Neural cell (in vitro differentiated cells): Measurements from ENCODE around the gene ARID3C. TPM values are rescaled to one million over a fixed set of nuclear protein-coding genes. Genes with fewer than 3 reads are reported as not detected.

Source experiments
- H2AFZ ChIP-seq: fragments of 200-600, 300-800 bp; sonication (generic), shearing (Covaris generic); 2 replicates; pipeline ENCODE4 v1.6.0; 2014; ENCODE audit warnings: low read depth, mild to moderate bottlenecking, antibody characterized with exemption, low read length, moderate library complexity
- H3F3A ChIP-seq: fragments of 200-600 bp; shearing (Covaris generic); 2 replicates; pipeline ENCODE4 v1.6.1; 2016; ENCODE audit warnings: mild to moderate bottlenecking, moderate library complexity, mixed read lengths, antibody characterized with exemption, low read length; ENCODE audit not compliant: insufficient read depth, poor library complexity, severe bottlenecking
- H3K27ac ChIP-seq: fragments of 200-600, 300-800 bp; sonication (generic), shearing (Covaris generic); 2 replicates; pipeline ENCODE4 v1.5.1; 2014; ENCODE audit warnings: mild to moderate bottlenecking, low read length, moderate library complexity
- H3K27me3 ChIP-seq: fragments of 300-800, 200-600 bp; sonication (generic), shearing (Covaris generic); 2 replicates; pipeline ENCODE4 v1.6.0; 2014; ENCODE audit warnings: mild to moderate bottlenecking, low read depth, low read length, moderate library complexity; ENCODE audit not compliant: insufficient read depth
- H3K36me3 ChIP-seq: fragments of 300-800, 200-600 bp; sonication (generic), shearing (Covaris generic); 2 replicates; pipeline ENCODE4 v1.5.1; 2014; ENCODE audit warnings: mild to moderate bottlenecking, antibody characterized with exemption, low read length, moderate library complexity; ENCODE audit not compliant: insufficient read depth
- H3K4me2 ChIP-seq: fragments of 300-800, 200-600 bp; sonication (generic), shearing (Covaris generic); 2 replicates; pipeline ENCODE4 v1.6.0; 2014; ENCODE audit warnings: mild to moderate bottlenecking, low read length
- H3K4me3 ChIP-seq: fragments of 300-800, 200-600 bp; sonication (generic), shearing (Covaris generic); 2 replicates; pipeline ENCODE4 v1.5.1; 2014; ENCODE audit warnings: mild to moderate bottlenecking, low read length, moderate library complexity
- H3K79me2 ChIP-seq: fragments of 200-600 bp; shearing (Covaris generic); replicated peaks from 2 replicates; pipeline ENCODE4 v1.6.0; 2014; ENCODE audit warnings: mild to moderate bottlenecking, low read length, moderate library complexity; ENCODE audit not compliant: insufficient read depth
- H3K9ac ChIP-seq: fragments of 300-800, 200-600 bp; sonication (generic), shearing (Covaris generic); 2 replicates; pipeline ENCODE4 v1.6.1; 2016; ENCODE audit warnings: mild to moderate bottlenecking, low read length, mixed read lengths
- H3K9me2 ChIP-seq: fragments of 200-600 bp; shearing (Covaris generic); 2 replicates; pipeline ENCODE4 v1.6.1; 2016; ENCODE audit warnings: mild to moderate bottlenecking, low read length, mixed read lengths; ENCODE audit not compliant: insufficient read depth
- H3K9me3 ChIP-seq: fragments of 200-600, 300-800 bp; sonication (generic), shearing (Covaris generic); 2 replicates; pipeline ENCODE4 v1.6.1; 2016; ENCODE audit warnings: mild to moderate bottlenecking, mixed run types, low read length, moderate library complexity, mixed read lengths
- H4K20me1 ChIP-seq: fragments of 200-600 bp; shearing (Covaris generic); 2 replicates; pipeline ENCODE4 v1.6.1; 2016; ENCODE audit warnings: mild to moderate bottlenecking, mixed run types; ENCODE audit not compliant: insufficient read depth
- EP300 ChIP-seq: fragments of 450-650 bp; conservative IDR thresholded peaks from 2 replicates; pipeline ENCODE4 v1.6.1; 2014; ENCODE audit warnings: antibody characterized with exemption, mild to moderate bottlenecking, moderate library complexity; ENCODE audit not compliant: poor library complexity, severe bottlenecking
- EZH2 ChIP-seq: fragments of 200-600, 300-800 bp; shearing (Covaris generic), sonication (generic); IDR thresholded peaks from 2 replicates; pipeline ENCODE4 v1.6.1; 2014; ENCODE audit warnings: antibody characterized with exemption, low read length, borderline replicate concordance, mild to moderate bottlenecking; ENCODE audit not compliant: insufficient read depth, poor library complexity, severe bottlenecking
- MXI1 ChIP-seq: fragments of 450-650 bp; conservative IDR thresholded peaks from 2 replicates; pipeline ENCODE4 v1.6.1; 2014; ENCODE audit warnings: antibody characterized with exemption, mild to moderate bottlenecking; ENCODE audit not compliant: poor library complexity, severe bottlenecking
- POLR2AphosphoS5 ChIP-seq: IDR thresholded peaks from 2 replicates; pipeline ENCODE4 v1.6.1; 2012
- RAD21 ChIP-seq: fragments of 450-650 bp; conservative IDR thresholded peaks from 2 replicates; pipeline ENCODE4 v1.6.1; 2014; ENCODE audit warnings: antibody characterized with exemption, mild to moderate bottlenecking, moderate library complexity
- SMC3 ChIP-seq: fragments of 450-650 bp; conservative IDR thresholded peaks from 2 replicates; pipeline ENCODE4 v1.6.1; 2014; ENCODE audit warnings: antibody characterized with exemption, mild to moderate bottlenecking, moderate library complexity; ENCODE audit not compliant: poor library complexity
- TAF1 ChIP-seq: IDR thresholded peaks from 2 replicates; pipeline ENCODE4 v1.6.1; 2012; ENCODE audit warnings: low read depth
- polyA plus RNA-seq: library from polyadenylated mRNA; depleted of rRNA; stranded (reverse); fragments of >200 nt; gene quantifications from 2 replicates; pipeline ENCODE4 v1.2.3, GENCODE V29; 2014
- TF ChIP-seq, protein P1 (sequence below): fragments of 450-650 bp; IDR thresholded peaks from 2 replicates; pipeline ENCODE4 v1.5.1; 2014; ENCODE audit warnings: antibody characterized with exemption, mild to moderate bottlenecking, moderate library complexity; ENCODE audit not compliant: poor library complexity, severe bottlenecking
- TF ChIP-seq, protein P2 (sequence below): IDR thresholded peaks from 2 replicates; pipeline ENCODE4 v1.6.1; 2012; ENCODE audit warnings: borderline replicate concordance

The ARID3C gene
- polyA plus RNA-seq, 1 donor from 2014 or later: 2.8 TPM

DNA sequence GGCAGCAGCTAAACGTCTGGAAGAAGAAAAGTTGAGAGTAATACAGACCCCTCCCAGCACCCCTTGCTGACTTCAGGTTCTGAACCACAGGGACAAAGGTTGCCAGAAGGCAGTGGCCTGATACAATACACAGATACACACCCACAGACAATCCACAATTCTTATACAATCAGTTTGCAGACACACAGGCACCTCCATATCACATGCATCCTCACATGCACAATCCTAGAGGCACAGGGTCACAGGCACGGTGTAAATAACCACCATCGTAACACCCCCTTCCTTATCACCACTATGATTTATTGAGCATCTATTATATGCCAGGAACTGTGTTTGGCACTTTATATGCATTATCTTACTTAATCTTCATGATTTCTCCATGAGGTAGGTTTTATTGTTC is 47.5 kb downstream of the ARID3C start:
- Histone ChIP-seq H3K27me3 (no peaks in the 10 kb centered on the region), H2AFZ (no peak overlapping the region), H3K79me2 (peaks cover 41% of the 10 kb centered on the region), H3K9ac (no peak overlapping the region), H3F3A (peaks cover 5% of the 10 kb centered on the region), H3K36me3 (no peaks in the 10 kb centered on the region), H3K4me3 (no peak overlapping the region), H3K4me2 (no peak overlapping the region), H3K9me2 (no peaks in the 10 kb centered on the region), H3K9me3 (no peaks in the 10 kb centered on the region), H4K20me1 (peaks cover 3% of the 10 kb centered on the region), H3K27ac (no peak overlapping the region)
- no peak for TF ChIP-seq POLR2AphosphoS5
- TF ChIP-seq, protein P1, sequence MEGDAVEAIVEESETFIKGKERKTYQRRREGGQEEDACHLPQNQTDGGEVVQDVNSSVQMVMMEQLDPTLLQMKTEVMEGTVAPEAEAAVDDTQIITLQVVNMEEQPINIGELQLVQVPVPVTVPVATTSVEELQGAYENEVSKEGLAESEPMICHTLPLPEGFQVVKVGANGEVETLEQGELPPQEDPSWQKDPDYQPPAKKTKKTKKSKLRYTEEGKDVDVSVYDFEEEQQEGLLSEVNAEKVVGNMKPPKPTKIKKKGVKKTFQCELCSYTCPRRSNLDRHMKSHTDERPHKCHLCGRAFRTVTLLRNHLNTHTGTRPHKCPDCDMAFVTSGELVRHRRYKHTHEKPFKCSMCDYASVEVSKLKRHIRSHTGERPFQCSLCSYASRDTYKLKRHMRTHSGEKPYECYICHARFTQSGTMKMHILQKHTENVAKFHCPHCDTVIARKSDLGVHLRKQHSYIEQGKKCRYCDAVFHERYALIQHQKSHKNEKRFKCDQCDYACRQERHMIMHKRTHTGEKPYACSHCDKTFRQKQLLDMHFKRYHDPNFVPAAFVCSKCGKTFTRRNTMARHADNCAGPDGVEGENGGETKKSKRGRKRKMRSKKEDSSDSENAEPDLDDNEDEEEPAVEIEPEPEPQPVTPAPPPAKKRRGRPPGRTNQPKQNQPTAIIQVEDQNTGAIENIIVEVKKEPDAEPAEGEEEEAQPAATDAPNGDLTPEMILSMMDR: no peak
- TF ChIP-seq SMC3: no peak
- no peak for TF ChIP-seq EP300
- TF ChIP-seq TAF1: no peak
- no peak for TF ChIP-seq MXI1

DNA sequence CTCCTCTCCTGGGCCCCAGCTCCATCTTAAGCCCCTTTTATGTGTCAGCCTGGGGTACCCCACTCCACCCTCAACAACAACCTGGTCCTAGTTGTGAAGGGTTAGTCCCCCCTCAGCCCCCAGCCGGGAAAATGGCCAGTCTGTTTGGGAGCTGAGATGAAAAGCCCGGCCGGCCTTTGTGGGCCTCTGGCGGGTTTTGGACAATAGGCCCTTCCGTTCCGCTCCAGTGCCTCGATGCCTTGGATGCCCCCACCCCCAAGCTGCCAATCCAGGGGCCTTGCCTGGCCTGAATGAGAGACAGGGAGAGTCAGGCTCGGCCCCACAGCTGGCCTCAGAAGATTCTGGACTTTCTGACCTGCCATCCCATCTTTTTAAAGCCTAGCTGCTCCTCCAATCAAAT is 48.5 kb downstream of the ARID3C start:
- Histone ChIP-seq H3K27me3 (no peaks in the 10 kb centered on the region), H3K4me3 (no peak overlapping the region), H3K9me3 (no peaks in the 10 kb centered on the region), H3K9me2 (no peaks in the 10 kb centered on the region), H3F3A (peaks cover 5% of the 10 kb centered on the region), H3K36me3 (no peaks in the 10 kb centered on the region), H3K27ac (no peak overlapping the region), H4K20me1 (peaks cover 3% of the 10 kb centered on the region), H3K79me2 (peaks cover 31% of the 10 kb centered on the region), H3K4me2 (no peak overlapping the region), H2AFZ (no peak overlapping the region), H3K9ac (no peak overlapping the region)
- TF ChIP-seq RAD21: no peak
- no peak for TF ChIP-seq EZH2
- TF ChIP-seq, protein P1: no peak
- no peak for TF ChIP-seq SMC3
- TF ChIP-seq, protein P2, sequence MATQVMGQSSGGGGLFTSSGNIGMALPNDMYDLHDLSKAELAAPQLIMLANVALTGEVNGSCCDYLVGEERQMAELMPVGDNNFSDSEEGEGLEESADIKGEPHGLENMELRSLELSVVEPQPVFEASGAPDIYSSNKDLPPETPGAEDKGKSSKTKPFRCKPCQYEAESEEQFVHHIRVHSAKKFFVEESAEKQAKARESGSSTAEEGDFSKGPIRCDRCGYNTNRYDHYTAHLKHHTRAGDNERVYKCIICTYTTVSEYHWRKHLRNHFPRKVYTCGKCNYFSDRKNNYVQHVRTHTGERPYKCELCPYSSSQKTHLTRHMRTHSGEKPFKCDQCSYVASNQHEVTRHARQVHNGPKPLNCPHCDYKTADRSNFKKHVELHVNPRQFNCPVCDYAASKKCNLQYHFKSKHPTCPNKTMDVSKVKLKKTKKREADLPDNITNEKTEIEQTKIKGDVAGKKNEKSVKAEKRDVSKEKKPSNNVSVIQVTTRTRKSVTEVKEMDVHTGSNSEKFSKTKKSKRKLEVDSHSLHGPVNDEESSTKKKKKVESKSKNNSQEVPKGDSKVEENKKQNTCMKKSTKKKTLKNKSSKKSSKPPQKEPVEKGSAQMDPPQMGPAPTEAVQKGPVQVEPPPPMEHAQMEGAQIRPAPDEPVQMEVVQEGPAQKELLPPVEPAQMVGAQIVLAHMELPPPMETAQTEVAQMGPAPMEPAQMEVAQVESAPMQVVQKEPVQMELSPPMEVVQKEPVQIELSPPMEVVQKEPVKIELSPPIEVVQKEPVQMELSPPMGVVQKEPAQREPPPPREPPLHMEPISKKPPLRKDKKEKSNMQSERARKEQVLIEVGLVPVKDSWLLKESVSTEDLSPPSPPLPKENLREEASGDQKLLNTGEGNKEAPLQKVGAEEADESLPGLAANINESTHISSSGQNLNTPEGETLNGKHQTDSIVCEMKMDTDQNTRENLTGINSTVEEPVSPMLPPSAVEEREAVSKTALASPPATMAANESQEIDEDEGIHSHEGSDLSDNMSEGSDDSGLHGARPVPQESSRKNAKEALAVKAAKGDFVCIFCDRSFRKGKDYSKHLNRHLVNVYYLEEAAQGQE: no peak
- TF ChIP-seq TAF1: no peak
- TF ChIP-seq MXI1: no peak
- no peak for TF ChIP-seq POLR2AphosphoS5
